Activated CD4-positive, alpha-beta T cell treated with anti-CD3 and anti-CD28 coated beads, Interleukin-2, Interleukin-6, amounts not matched to agents 100 ng/mL and 50 ng/mL, durations not matched to agents 16 hours and 8 hours (primary cell): ENCODE results near the gene AGMAT.

Experiments used
- DNase-seq: peaks from one replicate; pipeline ENCODE4 v3.0.0-alpha.2; 2020

AGMAT gene

DNA sequence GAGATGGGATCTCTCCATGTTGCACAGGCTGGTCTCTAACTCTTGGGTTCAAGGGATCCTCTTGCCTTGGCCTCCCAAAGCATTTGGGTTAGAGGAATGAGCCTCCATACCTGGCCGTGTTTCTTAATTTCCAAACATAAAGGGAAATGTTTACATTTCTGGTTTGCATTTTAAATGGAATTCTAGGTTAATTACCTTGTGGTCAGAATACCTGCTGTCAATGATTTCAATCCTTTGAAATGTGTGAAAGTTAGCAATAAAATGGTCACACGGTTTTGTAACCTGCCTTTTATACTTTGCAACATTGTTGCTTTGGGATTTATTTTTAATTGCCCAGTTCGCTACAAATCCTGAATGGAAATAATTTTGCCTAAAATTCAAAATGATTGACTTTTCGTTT is 26.3 kb downstream of the AGMAT start:
- DNase-seq, result no peak

DNA sequence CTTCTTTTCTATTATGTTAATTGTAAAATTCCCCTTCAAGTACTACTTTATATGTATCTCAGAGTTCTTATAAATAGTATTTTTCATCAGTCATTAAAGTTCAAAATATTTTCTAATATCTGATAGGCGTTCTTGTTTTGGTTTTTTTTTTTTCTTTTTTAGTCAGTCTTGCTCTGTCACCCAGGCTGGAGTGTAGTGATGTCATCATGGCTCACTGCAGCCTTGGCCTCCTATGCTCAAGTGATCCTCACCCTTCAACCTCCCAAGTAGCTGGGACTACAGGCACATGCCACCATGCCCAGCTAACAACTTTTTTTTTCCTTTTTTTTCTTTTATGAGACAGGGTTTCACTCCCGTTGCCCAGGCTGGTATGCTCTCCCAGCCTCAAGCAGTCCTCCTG is 27.3 kb downstream of the AGMAT start:
- DNase-seq, result no peak

- DNase-seq, result no peak
Observed at GRCh38 chr1:15557008-15557407, 27.8 kb downstream of the AGMAT start.

DNA sequence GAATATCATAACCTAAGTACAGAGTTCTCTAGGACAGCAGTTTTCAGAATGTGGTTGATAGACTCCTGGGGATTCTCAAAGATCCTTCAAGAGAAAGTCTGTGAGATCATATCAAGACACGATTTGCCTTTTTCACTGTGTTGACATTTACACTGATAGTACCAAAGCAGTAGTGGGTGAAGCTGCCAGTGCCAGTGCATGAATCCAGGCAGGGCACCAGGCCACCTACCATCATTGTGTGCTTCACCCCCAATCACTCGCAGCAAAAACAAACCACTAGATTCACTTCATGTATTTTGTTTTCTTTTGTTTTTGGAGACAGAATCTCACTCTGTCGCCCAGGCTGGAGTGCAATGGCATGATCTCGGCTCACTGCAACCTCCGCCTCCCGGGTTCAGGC is 34.3 kb downstream of the AGMAT start:
- DNase-seq, result no peak

DNA sequence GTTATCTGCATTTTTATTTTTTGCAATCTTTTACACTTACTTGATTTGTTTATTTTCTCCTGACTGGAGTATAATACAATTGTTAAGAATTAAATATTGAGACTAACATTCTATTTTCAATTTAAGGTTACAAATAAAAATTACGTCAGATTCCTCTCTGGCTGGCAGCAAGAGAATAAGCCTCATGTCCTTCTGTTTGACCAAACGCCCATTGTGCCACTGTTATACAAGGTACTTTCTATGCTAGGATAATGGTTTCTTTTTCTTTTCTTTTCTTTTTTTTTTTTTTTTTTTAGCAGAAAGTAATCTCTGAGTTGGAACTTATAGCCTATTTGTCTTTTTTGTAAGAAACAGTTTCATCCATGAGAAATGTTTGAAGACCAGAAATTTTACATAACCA is 38.2 kb downstream of the AGMAT start:
- no peak for DNase-seq

DNA sequence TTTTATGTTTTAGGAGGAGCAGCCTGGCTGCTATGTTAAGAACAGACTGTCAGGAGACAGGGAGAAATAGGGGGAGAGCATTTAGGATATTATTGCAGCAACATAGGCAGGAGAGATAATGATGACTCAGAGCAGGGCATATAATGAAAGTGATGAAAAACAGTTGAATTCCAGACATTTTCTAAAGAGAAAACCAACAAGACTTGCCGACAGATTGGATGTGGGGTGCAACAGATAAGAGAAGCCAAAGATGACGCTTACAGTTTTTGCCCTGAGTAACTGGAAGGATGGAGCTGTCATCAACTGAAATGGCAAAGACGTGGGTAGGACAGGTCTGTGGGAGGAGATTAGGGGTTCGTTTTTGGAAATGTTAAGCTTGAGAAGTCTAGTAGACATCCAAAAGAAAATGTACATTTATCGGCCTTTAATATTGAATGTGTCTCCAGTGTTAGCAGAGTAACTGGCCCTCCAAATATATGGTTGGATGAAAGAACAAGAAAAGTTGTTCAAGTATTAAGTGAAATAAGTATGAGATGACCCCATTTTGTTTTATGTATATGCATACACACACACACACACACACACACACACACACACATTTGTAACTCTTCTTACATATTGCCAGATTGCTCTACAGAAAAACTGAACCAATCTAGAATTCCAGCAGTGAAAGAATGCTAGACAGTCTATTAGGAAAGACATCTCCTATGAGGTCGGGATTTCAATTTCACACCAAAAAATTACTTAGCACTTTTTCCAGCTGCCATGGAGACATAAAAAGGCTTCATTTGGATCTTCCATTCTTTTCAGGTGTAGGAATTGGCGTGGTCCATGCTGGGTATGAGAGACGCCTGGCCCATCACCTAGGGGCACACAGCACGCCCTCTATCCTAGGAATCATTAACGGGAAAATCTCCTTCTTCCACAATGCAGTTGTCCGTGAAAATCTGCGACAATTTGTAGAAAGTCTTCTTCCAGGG is 41.0 kb downstream of the AGMAT start:
- no peak for DNase-seq

- no peak for DNase-seq
Observed at GRCh38 chr1:15543251-15543588, 41.6 kb downstream of the AGMAT start.

GRCh38 chr1:15542388-15543250 is 42.2 kb downstream of the AGMAT start:
- DNase-seq, result no peak

DNA sequence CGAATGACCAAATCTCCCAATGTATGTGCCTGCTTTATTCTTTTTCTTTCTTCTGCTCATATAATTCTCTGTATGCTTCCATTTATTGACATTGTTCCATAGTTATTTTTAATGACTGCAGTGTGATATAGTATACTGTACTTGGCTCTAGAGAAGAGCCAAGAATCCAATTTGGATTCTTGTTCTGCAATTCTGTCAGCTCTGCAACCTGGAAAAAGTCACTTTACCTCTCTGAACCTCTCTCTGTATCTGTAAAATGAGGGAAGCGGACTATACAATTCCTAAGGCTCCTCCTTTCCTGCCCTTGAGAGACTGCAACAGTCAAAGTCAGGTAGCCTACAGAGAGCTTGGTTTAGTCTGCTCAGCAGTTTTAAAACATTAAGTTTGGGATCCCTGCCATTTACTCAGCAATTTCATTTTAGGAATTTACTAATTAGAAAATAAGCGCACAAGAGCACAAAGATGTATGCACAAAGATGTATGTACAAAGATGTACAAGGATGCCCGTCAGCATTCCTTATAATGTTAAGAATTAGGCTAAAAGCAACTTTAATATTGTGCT is 43.5 kb downstream of the AGMAT start:
- DNase-seq, result no peak

DNA sequence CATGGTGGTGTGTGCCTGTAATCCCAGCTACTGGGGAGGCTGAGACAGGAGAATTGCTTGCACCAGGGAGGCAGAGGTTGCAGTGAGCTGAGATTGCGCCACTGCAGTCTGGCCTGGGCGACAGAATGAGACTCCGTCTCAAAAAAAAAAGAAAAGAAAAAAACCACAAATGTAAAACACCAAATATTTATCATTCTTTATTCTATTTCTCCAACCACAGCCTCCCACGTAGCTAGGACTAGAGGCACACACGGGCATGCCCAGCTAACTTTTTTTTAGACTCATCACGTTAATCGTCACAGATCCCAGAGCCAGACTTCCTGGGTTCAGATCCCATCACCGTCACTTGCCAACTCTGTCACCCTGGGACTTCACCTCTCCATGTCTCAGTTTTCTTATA is 44.7 kb downstream of the AGMAT start:
- DNase-seq, result no peak

DNA sequence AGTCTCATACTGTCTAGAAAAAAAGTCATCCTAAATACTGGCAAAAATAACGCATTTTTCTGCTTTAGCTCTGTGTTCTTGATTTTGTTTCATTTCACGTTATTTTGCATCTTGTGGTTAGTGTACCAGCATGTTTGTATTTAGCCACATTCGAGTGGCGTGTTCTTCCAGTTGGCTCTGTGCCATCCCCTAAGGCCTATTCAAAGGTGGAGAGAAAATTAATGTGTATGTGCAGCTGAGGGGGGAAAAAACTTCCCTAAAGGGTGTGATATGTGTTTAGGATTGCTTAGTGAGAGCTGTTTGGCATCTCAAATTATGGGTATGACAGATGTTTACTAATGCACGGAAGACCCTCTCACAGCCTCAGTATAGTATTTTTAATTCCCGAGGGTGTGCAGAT is 46.1 kb downstream of the AGMAT start:
- DNase-seq, result no peak

DNA sequence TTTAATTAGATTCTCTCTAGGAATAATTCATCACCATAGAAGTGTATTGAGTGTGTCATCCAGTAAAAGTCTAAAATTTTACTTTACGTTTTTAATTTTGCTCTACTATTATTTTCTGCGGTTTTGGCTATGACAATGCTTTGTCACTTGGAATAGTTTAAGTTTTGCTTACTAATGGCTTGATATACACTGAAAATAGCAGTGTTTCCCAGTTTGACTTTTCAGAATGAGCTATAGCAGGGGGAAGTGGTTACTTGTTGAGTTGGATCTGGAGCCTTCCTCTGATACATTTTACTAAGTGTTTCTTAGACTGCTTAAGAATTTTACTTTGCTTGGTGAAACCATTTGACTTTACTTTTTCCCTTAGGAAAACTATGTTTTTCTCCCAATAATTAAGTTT is 53.2 kb downstream of the AGMAT start:
- peak; percentile 55 for DNase-seq

- no peak for DNase-seq
Observed at GRCh38 chr1:15531003-15531402, 53.8 kb downstream of the AGMAT start.

DNA sequence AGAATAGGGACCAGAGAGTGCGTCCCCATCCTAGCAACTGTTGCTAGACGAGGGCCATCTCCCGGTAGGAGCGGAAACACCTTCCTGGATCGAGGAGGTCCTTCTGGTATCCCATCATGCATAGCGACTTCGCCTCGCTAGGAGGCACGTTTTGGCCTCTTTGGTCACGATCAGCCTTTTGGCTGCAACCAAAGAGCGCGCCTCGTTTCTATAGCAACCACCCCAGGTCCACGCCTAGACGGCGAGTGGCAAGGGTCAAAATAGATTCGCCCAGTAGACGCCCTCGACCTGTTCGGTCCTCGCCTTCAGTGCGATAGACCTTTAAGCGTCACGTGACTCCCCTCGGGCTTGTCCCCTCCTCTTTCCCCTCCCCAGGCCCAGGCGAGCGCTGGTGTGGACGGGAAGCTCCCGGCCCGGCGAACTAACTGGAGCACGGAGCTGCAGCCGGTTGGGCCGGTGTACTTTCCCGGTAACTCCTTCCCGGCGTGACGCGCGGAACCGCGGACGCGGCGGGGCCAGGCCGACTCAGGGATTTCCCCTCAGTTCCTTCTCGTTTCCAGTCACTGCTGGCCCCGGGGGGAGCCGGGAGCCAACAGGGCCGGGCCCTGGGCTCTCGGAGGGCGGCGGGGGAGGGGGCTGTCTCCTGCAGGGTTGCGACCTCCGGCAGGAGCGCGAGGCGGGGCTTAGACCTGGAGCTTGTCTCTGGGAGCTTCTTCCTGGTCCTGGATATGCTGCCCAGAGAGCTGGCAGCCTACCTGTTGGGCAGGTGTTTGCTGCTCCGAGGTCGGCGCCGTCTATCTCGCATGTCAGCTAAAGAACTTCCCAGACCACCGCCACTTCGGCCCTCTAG is 58.1 kb downstream of the AGMAT start, which contains the start of gene DNAJC16:
Gene DNAJC16 (plus strand): TSS at position 359 of the 850 bp plus-strand sequence. CDS start 2,258 bp downstream, outside the sequence.
- peak; percentile 100 for DNase-seq

DNA sequence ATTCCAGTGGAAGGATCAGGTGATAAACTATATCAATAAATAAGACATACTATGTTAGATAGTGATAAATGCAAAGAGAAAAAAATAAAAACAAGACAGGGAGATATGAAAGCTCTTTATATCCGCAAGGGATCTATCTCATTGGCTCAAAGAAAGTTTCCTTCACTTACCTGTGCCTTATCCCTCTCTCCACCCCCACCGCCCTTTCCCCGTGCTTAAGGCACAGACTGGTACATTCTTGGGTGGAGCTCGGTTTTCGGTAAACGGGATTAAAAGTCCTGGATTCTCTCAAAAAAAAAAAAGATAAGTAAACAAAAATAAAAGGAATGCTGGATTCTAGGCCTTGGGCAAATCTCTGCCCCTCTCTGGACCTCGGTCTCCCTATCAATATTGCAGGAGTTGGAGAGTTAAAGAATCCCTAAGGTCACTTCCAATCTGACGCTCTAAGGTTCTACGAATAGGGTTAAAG is 58.8 kb downstream of the AGMAT start:
- DNase-seq, result no peak

DNA sequence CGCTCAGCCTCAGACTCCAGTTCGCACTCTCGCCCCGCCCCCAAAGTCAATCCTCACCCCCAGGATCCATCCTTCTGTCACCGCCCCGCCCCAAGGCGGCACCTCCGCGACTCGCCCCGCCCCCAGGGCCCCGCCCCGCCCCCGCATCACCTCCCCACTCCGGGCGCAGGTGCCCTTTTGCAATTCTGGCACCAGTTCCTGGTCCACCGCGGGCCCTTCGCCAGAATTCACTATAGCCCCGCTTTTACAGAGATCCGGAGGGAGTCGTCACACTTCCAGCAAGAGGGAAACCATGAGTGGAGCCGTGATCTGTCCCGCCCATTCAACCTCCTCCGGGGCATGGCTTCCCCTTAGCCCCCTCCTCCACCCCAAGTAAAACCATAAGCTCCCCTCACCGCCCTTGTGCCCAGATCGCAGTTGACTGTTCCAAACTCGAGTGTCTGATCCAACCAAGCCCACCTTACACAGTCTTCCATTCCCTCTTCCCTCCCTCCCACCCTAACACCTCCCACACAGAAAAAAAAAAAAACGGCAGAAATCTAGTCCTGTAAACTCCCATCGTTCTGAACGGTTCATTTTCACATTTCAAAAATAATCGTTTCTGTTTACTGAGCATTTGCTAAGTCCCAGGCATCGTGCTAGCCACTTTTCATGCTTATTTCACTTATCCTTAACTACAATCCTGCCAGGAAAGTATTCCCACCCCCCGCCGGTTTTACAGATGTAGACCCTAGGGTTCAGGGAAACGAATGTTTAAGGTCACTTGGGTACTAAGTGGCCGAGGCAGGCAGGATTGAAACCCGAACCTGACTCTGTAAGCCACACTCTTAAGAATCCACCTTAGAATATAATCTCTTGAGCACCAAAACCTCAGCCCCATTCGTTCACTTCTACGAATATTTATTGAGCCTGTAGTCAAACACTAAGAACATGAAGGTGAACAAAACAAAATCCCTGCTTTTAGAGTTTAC is 59.5 kb downstream of the AGMAT start:
- DNase-seq, result no peak

- peak; percentile 100 for DNase-seq
Observed at GRCh38 chr1:15524283-15525049, 60.4 kb downstream of the AGMAT start.

- DNase-seq, result no peak
Observed at GRCh38 chr1:15524021-15524282, 60.9 kb downstream of the AGMAT start, which contains the start of gene CASP9. Gene CASP9, minus strand, starts transcription at chr1:15524215. Its CDS starts 15 bp downstream, at chr1:15524200.

DNA sequence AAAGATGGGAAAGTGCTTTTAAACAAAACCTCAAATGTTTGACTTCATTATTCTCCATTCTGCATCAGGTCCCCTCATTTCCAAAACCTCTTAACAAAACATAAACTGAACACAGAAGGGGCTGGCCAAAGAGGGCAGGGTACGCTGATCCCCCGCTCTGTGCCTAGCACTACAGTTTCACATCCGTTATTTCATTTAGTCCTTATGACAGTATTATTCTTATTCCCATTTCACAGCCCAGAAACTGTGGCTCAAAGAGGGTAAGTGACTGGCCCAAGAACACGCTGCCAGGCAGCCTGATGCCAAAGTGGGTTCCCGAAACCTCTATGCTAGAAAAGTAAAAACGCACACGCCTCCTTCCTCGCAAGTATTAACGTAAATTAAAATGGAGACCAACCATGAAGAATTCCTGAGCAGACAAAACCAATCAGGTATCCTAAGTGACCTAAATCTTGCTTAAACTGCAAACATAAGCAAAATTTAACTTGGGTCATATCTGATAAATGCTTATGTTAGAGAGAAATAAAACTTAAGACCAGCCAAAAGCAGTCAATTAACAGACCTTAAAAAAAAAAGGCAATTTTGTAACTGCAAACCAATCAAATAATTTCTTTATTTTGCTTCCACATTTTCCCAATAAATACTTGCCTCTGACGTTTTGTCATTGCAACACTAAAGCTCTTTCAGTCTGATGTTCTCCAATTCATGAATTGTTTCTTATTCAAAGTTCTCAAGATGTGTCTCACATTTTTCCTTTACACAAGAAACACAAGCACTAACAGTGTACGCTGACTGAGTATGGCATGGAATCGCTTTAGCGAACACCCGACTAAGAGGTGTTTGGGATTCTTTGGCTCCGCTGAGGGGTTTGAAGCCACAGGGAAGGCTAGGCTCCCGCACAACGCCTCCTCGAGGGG is 61.5 kb downstream of the AGMAT start:
- DNase-seq, result no peak
